GM06990 (cell line): ENCODE results near the gene DCST1.

Experiments
- DNase-seq: peaks from one replicate; pipeline ENCODE4 v3.0.0-alpha.2; 2011; ENCODE audit not compliant: insufficient read length; ENCODE audit errors: extremely low read depth
- H3K27me3 ChIP-seq: replicated peaks from 2 replicates; pipeline ENCODE4 v1.6.0; 2011; ENCODE audit warnings: low read length; ENCODE audit not compliant: control insufficient read depth, insufficient read depth
- H3K36me3 ChIP-seq: 2 replicates; pipeline ENCODE4 v1.5.1; 2011; ENCODE audit warnings: low read length; ENCODE audit not compliant: control insufficient read depth, insufficient read depth
- H3K4me3 ChIP-seq: replicated peaks from 2 replicates; pipeline ENCODE4 v1.5.1; 2011; ENCODE audit warnings: low read depth, mild to moderate bottlenecking, control low read depth, low read length
- TF ChIP-seq, protein P1 (sequence below): IDR thresholded peaks from 2 replicates; pipeline ENCODE4 v1.5.1; 2011; ENCODE audit warnings: low read length, control low read depth, mild to moderate bottlenecking, inconsistent platforms; ENCODE audit not compliant: insufficient read depth, poor library complexity, severe bottlenecking

The DCST1 gene

DNA sequence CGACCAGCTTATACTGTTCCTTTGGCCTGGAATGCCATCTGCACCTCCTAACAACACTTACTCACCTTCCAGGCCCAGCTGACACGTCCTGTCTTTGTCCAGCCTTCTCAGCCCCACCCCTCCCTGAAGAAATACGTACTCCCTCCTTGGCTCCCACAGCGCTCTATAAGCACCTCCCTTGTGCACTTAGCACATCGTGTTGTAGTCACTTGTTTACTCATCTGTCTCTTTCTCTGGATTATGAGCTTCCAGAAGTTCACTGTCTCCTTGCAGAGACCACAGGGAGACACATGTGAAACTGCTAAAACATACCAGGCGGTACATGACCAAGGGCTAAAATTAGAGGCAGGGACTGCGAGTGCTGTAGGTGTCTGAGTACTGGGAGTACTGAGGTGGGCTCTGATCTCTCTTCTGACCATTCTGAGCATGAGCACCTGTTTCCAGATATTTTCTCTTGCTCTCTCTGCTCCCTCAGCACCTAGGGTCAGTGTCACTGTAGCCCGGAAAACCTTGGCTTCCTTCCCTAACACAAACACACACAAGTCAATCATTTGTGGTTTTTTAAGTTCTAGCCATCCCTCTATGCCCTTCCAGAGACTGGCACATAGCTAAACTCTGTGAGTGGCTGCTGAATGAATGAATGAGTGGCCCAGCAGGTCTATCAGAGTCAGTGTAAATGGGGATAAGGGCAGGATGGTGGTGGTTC is 5.1 kb downstream of the DCST1 start:
- H3K4me3 ChIP-seq, result no peak overlapping the region
- H3K36me3 ChIP-seq, result no peaks in the 10 kb centered on the region
- peaks cover 3% of the 10 kb centered on the region for H3K27me3 ChIP-seq
- TF ChIP-seq, protein P1, sequence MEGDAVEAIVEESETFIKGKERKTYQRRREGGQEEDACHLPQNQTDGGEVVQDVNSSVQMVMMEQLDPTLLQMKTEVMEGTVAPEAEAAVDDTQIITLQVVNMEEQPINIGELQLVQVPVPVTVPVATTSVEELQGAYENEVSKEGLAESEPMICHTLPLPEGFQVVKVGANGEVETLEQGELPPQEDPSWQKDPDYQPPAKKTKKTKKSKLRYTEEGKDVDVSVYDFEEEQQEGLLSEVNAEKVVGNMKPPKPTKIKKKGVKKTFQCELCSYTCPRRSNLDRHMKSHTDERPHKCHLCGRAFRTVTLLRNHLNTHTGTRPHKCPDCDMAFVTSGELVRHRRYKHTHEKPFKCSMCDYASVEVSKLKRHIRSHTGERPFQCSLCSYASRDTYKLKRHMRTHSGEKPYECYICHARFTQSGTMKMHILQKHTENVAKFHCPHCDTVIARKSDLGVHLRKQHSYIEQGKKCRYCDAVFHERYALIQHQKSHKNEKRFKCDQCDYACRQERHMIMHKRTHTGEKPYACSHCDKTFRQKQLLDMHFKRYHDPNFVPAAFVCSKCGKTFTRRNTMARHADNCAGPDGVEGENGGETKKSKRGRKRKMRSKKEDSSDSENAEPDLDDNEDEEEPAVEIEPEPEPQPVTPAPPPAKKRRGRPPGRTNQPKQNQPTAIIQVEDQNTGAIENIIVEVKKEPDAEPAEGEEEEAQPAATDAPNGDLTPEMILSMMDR, result no peak
- no peak for DNase-seq

DNA sequence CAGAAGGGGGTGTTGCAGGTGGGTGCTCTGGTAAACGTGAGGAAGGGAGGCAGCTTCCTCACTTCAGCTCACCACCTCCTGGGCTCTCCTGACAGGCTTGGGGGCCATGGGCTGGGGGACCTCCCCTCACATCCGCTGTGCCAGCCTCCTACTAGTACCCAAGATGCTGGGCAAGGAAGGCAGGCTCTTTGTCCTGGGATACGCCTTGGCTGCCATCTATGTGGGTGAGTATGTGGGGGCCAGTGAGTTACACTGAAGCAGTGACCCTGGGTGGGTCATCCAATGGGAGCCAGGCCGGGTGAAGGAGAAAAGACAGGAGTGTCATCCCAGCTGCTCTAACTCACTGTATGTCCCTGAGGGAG is 5.7 kb downstream of the DCST1 start:
- TF ChIP-seq, protein P1, result no peak

DNA sequence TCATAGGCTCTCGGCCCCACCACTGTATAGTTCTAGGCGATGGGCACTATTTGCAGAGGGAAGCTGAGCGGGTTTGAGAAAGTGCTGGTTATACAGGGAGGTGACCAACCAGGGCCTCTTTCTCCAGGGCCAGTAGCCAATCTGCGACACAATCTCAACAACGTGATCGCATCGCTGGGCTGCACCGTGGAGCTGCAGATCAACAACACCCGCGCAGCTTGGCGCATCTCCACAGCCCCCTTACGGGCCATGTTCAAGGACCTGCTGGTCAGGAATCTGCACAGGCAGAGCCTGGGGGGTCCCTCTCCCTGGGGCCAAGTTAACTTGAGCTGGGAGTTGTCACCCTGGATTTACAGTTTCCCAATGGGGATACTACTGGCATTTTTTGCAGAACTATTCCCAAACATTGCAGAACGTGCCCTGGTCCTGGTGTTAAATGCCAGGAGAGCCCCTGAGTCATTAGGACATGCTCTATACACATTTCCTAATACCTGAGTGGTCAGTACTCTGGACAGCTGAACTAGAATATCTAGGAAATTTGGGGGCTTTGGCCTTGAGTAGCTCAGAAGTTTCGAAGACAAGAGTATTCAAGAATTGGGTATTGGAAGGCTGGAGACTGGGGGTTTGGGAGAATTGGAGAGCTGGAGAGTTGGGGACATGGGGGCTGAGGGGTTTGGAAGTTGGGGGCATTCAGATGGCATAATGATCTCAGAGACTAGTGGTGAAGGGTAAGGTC is 6.9 kb downstream of the DCST1 start:
- H3K36me3 ChIP-seq, result no peaks in the 10 kb centered on the region
- no peaks in the 10 kb centered on the region; the same call in none of the 2 replicates for H3K27me3 ChIP-seq
- no peak for DNase-seq
- TF ChIP-seq, protein P1, result no peak
- H3K4me3 ChIP-seq, result no peak overlapping the region

More for the DNA sequence above, 5.7 kb downstream of the DCST1 start:
- no peaks in the 10 kb centered on the region for H3K36me3 ChIP-seq
- DNase-seq, result no peak
- H3K27me3 ChIP-seq, result peaks cover 3% of the 10 kb centered on the region
- no peak overlapping the region for H3K4me3 ChIP-seq

DNA sequence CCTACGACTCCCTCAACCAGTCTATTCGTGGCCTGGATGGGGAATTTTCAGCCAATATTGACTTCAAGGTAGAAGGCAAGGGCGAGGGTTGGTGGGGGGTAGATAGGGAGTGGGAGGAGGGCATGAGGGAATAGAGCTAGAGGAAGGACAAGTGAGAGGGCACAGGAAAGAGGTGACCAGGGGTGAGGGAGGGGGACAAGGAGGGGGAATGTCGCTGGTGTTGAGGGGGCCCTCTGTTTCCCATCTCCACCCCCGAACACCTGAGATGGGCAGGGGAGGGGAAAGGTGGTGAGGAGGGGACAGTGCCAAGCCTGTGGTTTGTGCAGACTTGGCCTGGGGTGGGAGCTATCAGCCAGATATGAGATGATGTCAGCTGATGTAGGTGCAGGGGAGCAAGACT is 9.2 kb downstream of the DCST1 start:
- Histone ChIP-seq H3K27me3 (no peaks in the 10 kb centered on the region; the same call in none of the 2 replicates), H3K36me3 (no peaks in the 10 kb centered on the region), H3K4me3 (no peak overlapping the region)
- TF ChIP-seq, protein P1, result no peak
- DNase-seq, result no peak

DNA sequence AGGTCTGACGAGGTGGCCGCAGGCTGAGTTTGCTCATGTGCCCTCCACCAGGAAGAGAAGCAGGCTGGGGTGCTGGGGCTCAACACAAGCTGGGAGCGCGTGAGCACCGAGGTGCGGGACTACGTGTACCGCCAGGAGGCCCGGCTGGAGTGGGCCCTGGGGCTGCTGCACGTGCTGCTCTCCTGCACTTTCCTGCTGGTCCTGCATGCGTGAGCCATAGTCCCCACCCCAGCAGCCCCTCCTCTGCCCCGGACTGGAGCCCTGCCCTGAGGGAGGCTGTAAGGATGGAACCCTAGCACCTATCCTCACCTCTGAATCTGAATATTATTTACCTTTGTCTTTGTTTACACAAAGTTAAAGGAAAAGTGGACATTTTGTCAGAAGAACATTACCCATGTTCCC is 9.7 kb downstream of the DCST1 start:
- TF ChIP-seq, protein P1, result no peak
- Histone ChIP-seq H3K36me3 (no peaks in the 10 kb centered on the region), H3K27me3 (no peaks in the 10 kb centered on the region; the same call in none of the 2 replicates), H3K4me3 (no peak overlapping the region)
- no peak for DNase-seq
